GM18499 (cell line): Measurements from ENCODE around the gene BAIAP3.

Experiments
- ATAC-seq: cut with Tn5 transposase; IDR thresholded peaks from one replicate; pipeline ENCODE4 v1.9.1; 2021; ENCODE audit warnings: moderate number of reproducible peaks; ENCODE audit not compliant: insufficient read depth, unreplicated experiment

Gene BAIAP3

GRCh38 chr16:1330931-1331711 is 2.3 kb upstream of the BAIAP3 start:
- no peak for ATAC-seq

GRCh38 chr16:1331712-1332617 is 1.5 kb upstream of the BAIAP3 start:
- ATAC-seq: no peak

- no peak for ATAC-seq
These were observed 762 bp upstream of the BAIAP3 start for GRCh38 chr16:1332618-1333148.

GRCh38 chr16:1333854-1334700 is 632 bp downstream of the BAIAP3 start:
- ATAC-seq: no peak

GRCh38 chr16:1334739-1335138 is 1.3 kb downstream of the BAIAP3 start:
- ATAC-seq: no peak

- no peak for ATAC-seq
These were observed 1.9 kb downstream of the BAIAP3 start for GRCh38 chr16:1335211-1335971.

GRCh38 chr16:1335996-1336395 is 2.6 kb downstream of the BAIAP3 start:
- no peak for ATAC-seq

- no peak for ATAC-seq
These were observed 3.2 kb downstream of the BAIAP3 start for GRCh38 chr16:1336619-1337018.

- ATAC-seq: no peak
These were observed 4.0 kb downstream of the BAIAP3 start for GRCh38 chr16:1337486-1337885.

GRCh38 chr16:1338119-1338730 is 4.8 kb downstream of the BAIAP3 start:
- no peak for ATAC-seq

- no peak for ATAC-seq
These were observed 5.6 kb downstream of the BAIAP3 start for GRCh38 chr16:1338855-1339675.

GRCh38 chr16:1340730-1341494 is 7.5 kb downstream of the BAIAP3 start:
- no peak for ATAC-seq

GRCh38 chr16:1341495-1342420 is 8.3 kb downstream of the BAIAP3 start:
- no peak for ATAC-seq

- peak; percentile 86 for ATAC-seq
These were observed 9.3 kb downstream of the BAIAP3 start for GRCh38 chr16:1342526-1343427.

- ATAC-seq: no peak
These were observed 10.2 kb downstream of the BAIAP3 start for GRCh38 chr16:1343428-1344242.
